SU-DHL-6 (cell line): ENCODE results near the gene PPP1R13B.

ENCODE experiments used
- CTCF ChIP-seq: fragments of 200-600 bp; sonication (generic); IDR thresholded peaks from one replicate; pipeline ENCODE4 v1.5.1; 2017; ENCODE audit warnings: antibody characterized with exemption, mild to moderate bottlenecking, low read length, moderate library complexity; ENCODE audit not compliant: insufficient read depth, poor library complexity, severe bottlenecking
- EZH2phosphoT487 ChIP-seq: fragments of 200-600 bp; sonication (generic), shearing (Covaris generic); conservative IDR thresholded peaks from 2 replicates; pipeline ENCODE4 v1.6.1; 2018; ENCODE audit warnings: mild to moderate bottlenecking, antibody characterized with exemption, low read length, moderate library complexity, mixed read lengths

GRCh38 chr14:103818870-103819269 lies 28.5 kb downstream of the PPP1R13B start:
- no peak for TF ChIP-seq CTCF
- no peak for TF ChIP-seq EZH2phosphoT487
